HCT116 (cell line): ENCODE results near the gene GNG13. TPM values are rescaled to one million over a fixed set of nuclear protein-coding genes. Genes with fewer than 3 reads are reported as not detected.

ENCODE experiments used
- ATAC-seq: fragments of 200-7000 bp; cut with Tn5 transposase; 2 replicates; pipeline ENCODE4 v1.9.1; 2020; ENCODE audit warnings: mild to moderate bottlenecking, moderate library complexity
- BruUV-seq: library from RNA; stranded (reverse); fragments of 400-500 nt; replicated peaks from 2 replicates; lab custom pipeline; 2021; lab: Mats Ljungman, UMichigan
- CTCF ChIA-PET: fragments of 300-600 bp; sonication (Branson Sonifier 250); formaldehyde crosslinking; loops from one replicate; lab custom pipeline; 2021; ENCODE audit warnings: antibody characterized with exemption; lab: Charles Lee
- POLR2A ChIA-PET: fragments of 300-600, 350-600 bp; sonication (Branson Sonifier 250); formaldehyde crosslinking; loops from one replicate; lab custom pipeline; 2021; ENCODE audit warnings: antibody characterized with exemption; lab: Charles Lee
- RAD21 ChIA-PET, 2 experiments: fragments of 300-600 bp; sonication (Branson Sonifier 250); formaldehyde crosslinking; loops; one replicate each; lab custom pipeline; 2023; ENCODE audit warnings: low total read pairs in 2 of 2; ENCODE audit not compliant: uncharacterized antibody in 2 of 2, unreplicated experiment in 2 of 2, low non-redundant PET in 1 of 2; lab: Charles Lee
- DNase-seq: peaks from one replicate; pipeline ENCODE4 v3.0.0-alpha.2; 2010; ENCODE audit warnings: low read depth, low spot score
- H2AFZ ChIP-seq: fragments of 200-600 bp; shearing (Covaris generic), sonication (generic); 2 replicates; pipeline ENCODE4 v1.6.1; 2017; ENCODE audit warnings: low read depth, mixed run types, mixed read lengths, antibody characterized with exemption, low read length; ENCODE audit not compliant: poor library complexity, severe bottlenecking
- H3K27ac ChIP-seq: 2 replicates; pipeline ENCODE4 v1.5.1; 2012; ENCODE audit warnings: low read depth, low read length
- H3K27me3 ChIP-seq: fragments of 200-600 bp; sonication (generic); 2 replicates; pipeline ENCODE4 v1.6.1; 2016; ENCODE audit warnings: mixed run types, low read length, mixed read lengths; ENCODE audit not compliant: insufficient read depth
- H3K36me3 ChIP-seq, 2 experiments: fragments of 200-500 bp in 1 of 2; fragments of 200-600 bp in 1 of 2; sonication (Bioruptor generic) in 1 of 2; sonication (generic) in 1 of 2; 2 replicates each; pipeline versions ENCODE4 v1.5.1 to v1.6.1; 2014 to 2016; ENCODE audit warnings: low read length in 2 of 2, inconsistent platforms in 1 of 2, mixed read lengths in 1 of 2, mixed run types in 1 of 2; ENCODE audit not compliant: insufficient read depth in 2 of 2, control insufficient read depth in 1 of 2
- H3K4me1 ChIP-seq, 2 experiments: fragments of 200-600 bp in 1 of 2; sonication (generic) in 1 of 2; 2 replicates each; pipeline versions ENCODE4 v1.5.1 to v1.6.1; 2012 to 2017; ENCODE audit warnings: low read length in 2 of 2, inconsistent platforms in 1 of 2, mild to moderate bottlenecking in 1 of 2, mixed read lengths in 1 of 2, mixed run types in 1 of 2, moderate library complexity in 1 of 2; ENCODE audit not compliant: insufficient read depth in 2 of 2, control insufficient read depth in 1 of 2
- H3K4me2 ChIP-seq: fragments of 200-600 bp; sonication (generic); 2 replicates; pipeline ENCODE4 v1.6.1; 2017; ENCODE audit warnings: mixed run types, low read length, mixed read lengths
- H3K4me3 ChIP-seq, 2 experiments: fragments of 200-600 bp in 1 of 2; sonication (generic) in 1 of 2; replicated peaks in 1 of 2; 2 replicates each; pipeline ENCODE4 v1.5.1; 2011 to 2016; ENCODE audit warnings: low read length in 2 of 2, control low read depth in 1 of 2, low read depth in 1 of 2, mild to moderate bottlenecking in 1 of 2, mixed read lengths in 1 of 2, mixed run types in 1 of 2
- H3K79me2 ChIP-seq: fragments of 200-600 bp; sonication (generic); 2 replicates; pipeline ENCODE4 v1.6.1; 2017; ENCODE audit warnings: mild to moderate bottlenecking, mixed run types, low read length, moderate library complexity, mixed read lengths; ENCODE audit not compliant: insufficient read depth
- H3K9ac ChIP-seq: fragments of 200-600 bp; sonication (generic); 2 replicates; pipeline ENCODE4 v1.6.1; 2016; ENCODE audit warnings: low read length, mixed read lengths
- H3K9me2 ChIP-seq: fragments of 200-600 bp; sonication (generic), shearing (Covaris generic); 2 replicates; pipeline ENCODE4 v1.6.1; 2017; ENCODE audit warnings: mixed run types, mild to moderate bottlenecking, moderate library complexity; ENCODE audit not compliant: insufficient read depth
- H3K9me3 ChIP-seq, 2 experiments: fragments of 200-500 bp in 1 of 2; fragments of 200-600 bp in 1 of 2; sonication (Bioruptor generic) in 1 of 2; sonication (generic) in 1 of 2; 2 replicates each; pipeline ENCODE4 v1.6.1; 2014 to 2017; ENCODE audit warnings: low read length in 2 of 2, mixed read lengths in 2 of 2, inconsistent platforms in 1 of 2, low read depth in 1 of 2, mild to moderate bottlenecking in 1 of 2, mixed run types in 1 of 2, moderate library complexity in 1 of 2; ENCODE audit not compliant: control insufficient read depth in 1 of 2, insufficient read depth in 1 of 2
- H4K20me1 ChIP-seq: fragments of 200-600 bp; sonication (generic), shearing (Covaris generic); 2 replicates; pipeline ENCODE4 v1.6.1; 2017; ENCODE audit warnings: mixed run types, mild to moderate bottlenecking, moderate library complexity; ENCODE audit not compliant: insufficient read depth
- EGR1 ChIP-seq: IDR thresholded peaks from 2 replicates; pipeline ENCODE4 v1.6.1; 2012; ENCODE audit warnings: low read depth
- ELF1 ChIP-seq: IDR thresholded peaks from 2 replicates; pipeline ENCODE4 v1.6.1; 2012; ENCODE audit warnings: low read depth, borderline replicate concordance
- EZH2 ChIP-seq: fragments of 200-600 bp; sonication (generic); IDR thresholded peaks from 2 replicates; pipeline ENCODE4 v1.6.1; 2017; ENCODE audit warnings: antibody characterized with exemption, mixed run types
- EZH2phosphoT487 ChIP-seq: fragments of 200-600 bp; IDR thresholded peaks from 2 replicates; pipeline ENCODE4 v1.6.1; 2018; ENCODE audit warnings: antibody characterized with exemption, borderline replicate concordance
- FOSL1 ChIP-seq: IDR thresholded peaks from 2 replicates; pipeline ENCODE4 v1.6.1; 2012; ENCODE audit warnings: low read depth
- JUND ChIP-seq: IDR thresholded peaks from 2 replicates; pipeline ENCODE4 v1.6.1; 2012
- MAX ChIP-seq: IDR thresholded peaks from 2 replicates; pipeline ENCODE4 v1.6.1; 2012
- POLR2A ChIP-seq: IDR thresholded peaks from 2 replicates; pipeline ENCODE4 v1.7.0; 2011; ENCODE audit warnings: borderline replicate concordance; ENCODE audit not compliant: insufficient read depth, insufficient read length; ENCODE audit errors: extremely low read depth
- SIN3A ChIP-seq: IDR thresholded peaks from 2 replicates; pipeline ENCODE4 v1.6.1; 2012; ENCODE audit warnings: low read depth
- SRF ChIP-seq: IDR thresholded peaks from 2 replicates; pipeline ENCODE4 v1.6.1; 2012; ENCODE audit warnings: low read depth
- YY1 ChIP-seq: IDR thresholded peaks from 2 replicates; pipeline ENCODE4 v1.6.1; 2011; ENCODE audit warnings: low read length, low read depth, moderate library complexity, mild to moderate bottlenecking; ENCODE audit not compliant: insufficient replicate concordance; ENCODE audit errors: extremely low read depth
- ZFX ChIP-seq: fragments of 450-650 bp; IDR thresholded peaks from 2 replicates; pipeline ENCODE4 v1.6.1; 2017
- ZNF274 ChIP-seq: fragments of 200-500 bp; sonication (Bioruptor generic); IDR thresholded peaks from 2 replicates; pipeline ENCODE4 v1.6.1; 2014; ENCODE audit warnings: mild to moderate bottlenecking, low read depth, low read length, inconsistent platforms
- intact Hi-C: fragments of 100-400 bp; cut with micrococcal nuclease; formaldehyde crosslinking; loops from 2 replicates; pipeline ENCODE4 v1.10.0; 2022
- total RNA-seq: library from RNA; stranded (reverse); gene quantifications from one replicate; pipeline ENCODE4 v1.2.1, GENCODE V29; 2021; ENCODE audit not compliant: unreplicated experiment
- TF ChIP-seq, protein P1 (sequence below), 3 experiments: fragments of 200-600 bp in 1 of 3; sonication (generic) in 1 of 3; IDR thresholded peaks in 2 of 3; conservative IDR thresholded peaks in 1 of 3; 2 replicates each; pipeline ENCODE4 v1.5.1; 2012 to 2017; ENCODE audit warnings: low read depth in 2 of 3, low read length in 2 of 3, antibody characterized with exemption in 1 of 3, borderline replicate concordance in 1 of 3, control low read depth in 1 of 3, mild to moderate bottlenecking in 1 of 3, mixed read lengths in 1 of 3, mixed run types in 1 of 3, moderate library complexity in 1 of 3; ENCODE audit not compliant: insufficient read depth in 1 of 3

Gene GNG13
- total RNA-seq, 1 experiment from 2014 or later: not detected

DNA sequence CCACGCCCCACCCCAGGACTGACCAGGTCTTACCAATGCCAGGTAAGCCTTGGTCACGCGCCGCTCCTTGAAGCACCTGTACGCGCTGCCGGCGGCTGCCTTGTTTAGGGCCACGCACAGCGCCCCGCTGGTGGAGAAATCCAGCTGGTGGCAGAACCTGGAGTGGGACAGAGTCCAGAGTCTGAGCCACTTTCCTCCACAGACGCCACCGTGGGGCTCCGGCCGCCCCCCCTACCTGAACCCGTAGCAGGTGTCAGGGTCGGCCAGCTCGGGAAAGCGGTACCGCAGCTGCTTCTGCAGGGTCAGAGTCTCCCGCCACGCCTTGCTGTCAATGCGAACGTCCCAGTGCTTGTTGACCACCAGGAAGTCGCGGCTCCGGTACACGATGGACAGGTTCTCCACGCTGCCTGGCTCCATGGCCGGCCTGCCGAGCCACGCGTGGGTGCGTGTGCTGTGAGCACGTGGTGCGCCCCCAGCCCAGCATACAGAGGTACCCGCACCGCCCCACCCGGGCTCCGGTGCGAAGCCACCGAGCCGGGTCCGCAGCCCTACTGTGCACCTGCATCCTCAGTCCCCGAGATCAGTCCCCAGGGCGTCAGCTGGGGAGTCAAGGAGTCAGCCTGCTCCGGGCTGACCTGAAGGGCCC, 13.1 kb downstream of the GNG13 start:
- CTCF ChIA-PET: interaction anchor here (1.1 to 1.9 kb wide), 3 partner anchors 66 to 75 kb away, joined by 3 to 10 read pairs (median 6); partner anchors contain the start of gene ANTKMT
- Histone ChIP-seq H2AFZ (no peak overlapping the region), H3K4me3 (peak overlapping the region; percentile 75 to 99), H3K27me3 (no peaks in the 10 kb centered on the region), H3K36me3 (peaks cover 5 to 40% of the 10 kb centered on the region in 2 experiments), H4K20me1 (no peaks in the 10 kb centered on the region), H3K27ac (peak overlapping the region; percentile 75), H3K9ac (peak overlapping the region; percentile 93), H3K4me1 (peaks cover 5 to 37% of the 10 kb centered on the region in 2 experiments; a peak in 3 of 4 replicates), H3K4me2 (peak overlapping the region; percentile 94), H3K79me2 (peaks cover 55% of the 10 kb centered on the region), H3K9me2 (no peaks in the 10 kb centered on the region), H3K9me3 (no peaks in the 10 kb centered on the region)
- RAD21 ChIA-PET: no interaction called here
- BruUV-seq: TSS peak; percentile 46
- TF ChIP-seq SRF (no peak), MAX (peak; percentile 46)
- ATAC-seq (no peak), DNase-seq (no peak)
- intact Hi-C loops: no loop called here
- POLR2A ChIA-PET: interaction anchor here (1.6 kb wide), 1 partner anchor 27 kb away, joined by 5 read pairs; the partner anchor contains the start of gene MSLN

DNA sequence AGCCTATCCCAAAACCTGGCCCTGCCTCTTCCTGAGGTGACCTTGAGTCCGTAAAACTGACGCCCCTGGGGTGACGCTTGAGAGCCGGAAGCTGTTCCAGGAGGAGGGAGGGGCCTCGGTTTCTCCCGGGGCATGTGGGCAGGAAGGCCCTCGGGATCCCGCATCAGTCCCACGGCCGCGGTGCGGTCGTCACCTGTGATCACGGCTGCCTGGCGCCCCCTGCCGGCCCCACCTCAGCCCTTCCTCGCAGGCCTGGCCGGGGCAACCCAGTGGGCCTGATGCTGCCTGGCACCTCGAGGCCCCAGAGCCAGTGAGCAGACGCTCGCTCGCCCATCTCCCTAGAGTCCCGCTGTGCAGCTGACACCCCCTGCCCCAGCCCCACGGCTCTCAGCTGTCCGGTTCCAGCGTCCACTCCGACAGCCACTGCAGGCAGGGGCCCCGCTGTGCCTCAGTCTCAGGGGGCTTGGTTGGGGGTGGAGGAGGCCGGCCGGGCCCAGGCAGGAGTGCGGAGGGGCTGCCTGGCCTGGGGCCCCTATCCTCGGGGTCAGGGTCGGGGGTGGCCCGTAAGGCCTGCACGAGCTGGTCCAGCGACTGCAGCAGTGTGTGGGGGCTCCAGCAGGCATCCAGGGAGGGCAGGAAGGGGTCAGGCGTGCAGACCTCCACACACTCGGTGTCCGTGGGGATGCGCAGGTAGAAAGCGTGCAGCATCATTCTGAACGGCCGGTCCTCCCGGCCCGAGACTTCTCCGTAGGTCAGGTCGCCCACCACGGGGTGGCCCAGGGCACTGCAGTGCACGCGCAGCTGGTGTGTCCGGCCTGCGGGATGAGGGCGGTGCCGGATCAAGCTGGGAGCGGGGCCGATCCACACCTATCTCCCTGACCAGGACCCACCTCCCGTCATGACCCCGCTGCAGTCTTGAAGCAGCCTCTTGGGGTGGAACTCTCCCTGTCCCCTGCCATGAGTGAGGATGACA, 14.7 kb downstream of the GNG13 start:
- Histone ChIP-seq H3K36me3 (peaks cover 5 to 30% of the 10 kb centered on the region in 2 experiments), H3K9me2 (no peaks in the 10 kb centered on the region), H4K20me1 (no peaks in the 10 kb centered on the region), H3K27ac (peak overlapping the region; percentile 60), H3K4me1 (peaks cover 5 to 37% of the 10 kb centered on the region in 2 experiments; a peak in 3 of 4 replicates), H3K4me2 (no peak overlapping the region; the same call in 1 of the 2 replicates), H3K9me3 (no peaks in the 10 kb centered on the region), H3K4me3 (no peak overlapping the region), H3K9ac (no peak overlapping the region; the same call in 1 of the 2 replicates), H3K79me2 (peaks cover 47% of the 10 kb centered on the region), H3K27me3 (no peaks in the 10 kb centered on the region), H2AFZ (no peak overlapping the region)
- ChIA-PET CTCF (interaction anchor here (0.7 to 2.2 kb wide), 6 partner anchors 9 to 73 kb away, joined by 3 to 19 read pairs (median 4); partner anchors contain the start of genes CIAO3 and MSLN), POLR2A (interaction anchor here (0.6 to 0.8 kb wide), 2 partner anchors 36 to 73 kb away, joined by 3 read pairs; no protein-coding TSS in a partner anchor), RAD21 (interaction anchor here in 1 of 2 experiments (1.0 kb wide), 1 partner anchor 66 kb away, joined by 3 read pairs; no protein-coding TSS in a partner anchor)
- ATAC-seq (peak; percentile 54), DNase-seq (no peak)
- BruUV-seq: no TSS peak
- intact Hi-C loops: loop anchor here (1.0 to 2.0 kb wide), 3 partner anchors 41 to 74 kb away; no protein-coding TSS in a partner anchor
- TF ChIP-seq EGR1: no peak
- TF ChIP-seq MAX: peak; percentile 45
- no peak for TF ChIP-seq POLR2A
- no peak for TF ChIP-seq ELF1
- TF ChIP-seq ZFX: 0 out of 2 replicates have a peak, but pooled peaks have one; percentile 38
- no peak for TF ChIP-seq FOSL1
- no peak for TF ChIP-seq SIN3A
- TF ChIP-seq EZH2phosphoT487: no peak
- TF ChIP-seq EZH2: no peak
- peak; percentile 53 for TF ChIP-seq YY1
- no peak for TF ChIP-seq JUND
- TF ChIP-seq, protein P1, sequence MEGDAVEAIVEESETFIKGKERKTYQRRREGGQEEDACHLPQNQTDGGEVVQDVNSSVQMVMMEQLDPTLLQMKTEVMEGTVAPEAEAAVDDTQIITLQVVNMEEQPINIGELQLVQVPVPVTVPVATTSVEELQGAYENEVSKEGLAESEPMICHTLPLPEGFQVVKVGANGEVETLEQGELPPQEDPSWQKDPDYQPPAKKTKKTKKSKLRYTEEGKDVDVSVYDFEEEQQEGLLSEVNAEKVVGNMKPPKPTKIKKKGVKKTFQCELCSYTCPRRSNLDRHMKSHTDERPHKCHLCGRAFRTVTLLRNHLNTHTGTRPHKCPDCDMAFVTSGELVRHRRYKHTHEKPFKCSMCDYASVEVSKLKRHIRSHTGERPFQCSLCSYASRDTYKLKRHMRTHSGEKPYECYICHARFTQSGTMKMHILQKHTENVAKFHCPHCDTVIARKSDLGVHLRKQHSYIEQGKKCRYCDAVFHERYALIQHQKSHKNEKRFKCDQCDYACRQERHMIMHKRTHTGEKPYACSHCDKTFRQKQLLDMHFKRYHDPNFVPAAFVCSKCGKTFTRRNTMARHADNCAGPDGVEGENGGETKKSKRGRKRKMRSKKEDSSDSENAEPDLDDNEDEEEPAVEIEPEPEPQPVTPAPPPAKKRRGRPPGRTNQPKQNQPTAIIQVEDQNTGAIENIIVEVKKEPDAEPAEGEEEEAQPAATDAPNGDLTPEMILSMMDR (IDR thresholded peaks at IDR 0.05 in 2 of 3, conservative IDR thresholded peaks at IDR 0.05 in 1 of 3; ENCODE audit: borderline replicate concordance in 1 of 3, insufficient read depth in 1 of 3, low read depth in 2 of 3, low read length in 2 of 3): peak; percentile 78 to 88 (median 85)
- TF ChIP-seq ZNF274: no peak
